Smooth muscle cell (in vitro differentiated cells): ENCODE data around the gene PHLDA1. TPM values are rescaled to one million over a fixed set of nuclear protein-coding genes. Genes with fewer than 3 reads are reported as not detected.

Source experiments
- DNase-seq: peaks from one replicate; lab custom pipeline; 2025; ENCODE audit not compliant: unreplicated experiment; lab: John Stamatoyannopoulos, UW
- H2AFZ ChIP-seq: fragments of 200-600 bp; sonication (generic); 2 replicates; pipeline ENCODE4 v1.6.0; 2016; ENCODE audit warnings: antibody characterized with exemption, low read depth, mild to moderate bottlenecking
- H3F3A ChIP-seq: fragments of 200-600 bp; sonication (generic); 2 replicates; pipeline ENCODE4 v1.6.0; 2017; ENCODE audit warnings: antibody characterized with exemption, low read depth
- H3K27ac ChIP-seq: fragments of 200-600 bp; sonication (generic); 2 replicates; pipeline ENCODE4 v1.5.1; 2016; ENCODE audit warnings: low read depth, mild to moderate bottlenecking
- H3K27me3 ChIP-seq: fragments of 200-600 bp; sonication (generic); 2 replicates; pipeline ENCODE4 v1.6.1; 2016; ENCODE audit warnings: low read depth, mild to moderate bottlenecking
- H3K36me3 ChIP-seq: fragments of 200-600 bp; sonication (generic); 2 replicates; pipeline ENCODE4 v1.5.1; 2016; ENCODE audit warnings: low read depth
- H3K4me1 ChIP-seq: fragments of 200-600 bp; sonication (generic); 2 replicates; pipeline ENCODE4 v1.5.1; 2016; ENCODE audit warnings: low read depth
- H3K4me2 ChIP-seq: fragments of 200-600 bp; sonication (generic); 2 replicates; pipeline ENCODE4 v1.6.0; 2016; ENCODE audit warnings: mild to moderate bottlenecking
- H3K4me3 ChIP-seq: fragments of 200-600 bp; sonication (generic); 2 replicates; pipeline ENCODE4 v1.5.1; 2016; ENCODE audit warnings: mild to moderate bottlenecking
- H3K79me2 ChIP-seq: fragments of 200-600 bp; sonication (generic); 2 replicates; pipeline ENCODE4 v1.6.0; 2016; ENCODE audit warnings: low read depth, mild to moderate bottlenecking
- H3K9ac ChIP-seq: fragments of 200-600 bp; sonication (generic); 2 replicates; pipeline ENCODE4 v1.6.0; 2016; ENCODE audit warnings: low read depth
- H3K9me3 ChIP-seq: fragments of 200-600 bp; sonication (generic); replicated peaks from 2 replicates; pipeline ENCODE4 v1.5.1; 2016; ENCODE audit warnings: low read depth
- H4K20me1 ChIP-seq: fragments of 200-600 bp; sonication (generic); 2 replicates; pipeline ENCODE4 v1.6.0; 2016; ENCODE audit warnings: low read depth
- WGBS: methylation state at CpG from one replicate; pipeline ENCODE4 v1.1.7; 2016; ENCODE audit warnings: low lambda C conversion rate; 5-methylcytosine and 5-hydroxymethylcytosine counted together
- polyA plus RNA-seq: library from polyadenylated mRNA; unstranded; fragments of >200 nt; fragmentation: Nextera tagmentation; extraction: Ambion mirVana; gene quantifications from 2 replicates; pipeline ENCODE4 v1.2.1, GENCODE V29; 2016
- total RNA-seq: library from RNA; depleted of rRNA; stranded (reverse); fragments of >200 nt; gene quantifications from 2 replicates; pipeline ENCODE4 v1.2.3, GENCODE V29; 2014
- TF ChIP-seq, protein P1 (sequence below): fragments of 200-600 bp; sonication (generic); IDR thresholded peaks from 2 replicates; pipeline ENCODE4 v1.5.1; 2017; ENCODE audit warnings: borderline replicate concordance, mild to moderate bottlenecking, antibody characterized with exemption; ENCODE audit not compliant: insufficient read depth, poor library complexity, severe bottlenecking

PHLDA1 gene
- total and polyA plus RNA-seq, 2 experiments from 2014 or later: 70.2 to 88.6 TPM

DNA sequence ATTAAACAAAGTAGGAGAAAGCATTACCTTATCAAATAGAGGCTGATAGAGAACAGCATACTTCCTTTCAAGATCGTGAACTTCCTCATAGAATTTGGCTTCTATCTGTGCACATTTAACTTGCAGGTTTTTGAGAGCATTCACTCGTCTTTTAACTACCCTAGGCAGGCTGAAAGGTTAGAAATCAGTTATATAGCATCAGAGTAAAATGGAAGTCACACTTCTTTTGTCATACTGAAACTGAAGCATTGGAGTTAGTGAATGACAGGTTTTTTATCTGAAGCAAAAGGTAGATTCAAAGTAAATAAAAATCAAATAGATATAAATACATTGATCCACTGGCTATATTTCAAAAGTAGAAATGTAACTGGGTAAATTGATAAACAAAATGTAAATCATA, 28.5 kb upstream of the PHLDA1 start:
- Histone ChIP-seq H3K27ac (no peak overlapping the region), H3K27me3 (no peaks in the 10 kb centered on the region)
- 83% methylated on average over 2 of the region's 2 CpGs for WGBS

DNA sequence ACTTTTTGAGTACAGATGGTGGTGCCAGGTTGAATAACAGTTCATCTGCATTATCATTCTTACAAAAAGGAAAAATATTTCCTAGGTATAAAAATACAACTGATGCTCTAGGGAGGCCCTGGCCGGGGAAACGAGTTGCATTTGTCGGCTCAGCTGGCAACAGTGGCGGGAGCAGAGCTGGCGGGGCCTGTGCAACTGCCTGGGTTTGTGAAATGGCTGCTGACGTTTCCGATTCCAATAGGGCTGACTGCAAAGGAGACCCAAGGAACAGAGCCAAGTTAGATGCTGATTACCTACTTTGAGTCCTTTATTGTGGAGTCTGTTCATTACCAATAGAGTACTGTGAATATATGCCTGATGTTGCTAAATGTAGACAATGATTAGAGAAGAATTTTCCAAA, 25.8 kb upstream of the PHLDA1 start:
- Histone ChIP-seq H3K9ac (no peak overlapping the region), H3K79me2 (peaks cover 71% of the 10 kb centered on the region), H3K27me3 (no peaks in the 10 kb centered on the region), H2AFZ (no peak overlapping the region), H3K4me1 (no peaks in the 10 kb centered on the region), H3K36me3 (peaks cover 41% of the 10 kb centered on the region), H3K27ac (no peak overlapping the region), H3K4me3 (no peak overlapping the region), H4K20me1 (peaks cover 62% of the 10 kb centered on the region), H3K4me2 (no peak overlapping the region), H3F3A (peaks cover 6% of the 10 kb centered on the region), H3K9me3 (no peaks in the 10 kb centered on the region)
- 96% methylated on average over 7 of the region's 7 CpGs for whole genome bisulfite sequencing
- TF ChIP-seq, protein P1, sequence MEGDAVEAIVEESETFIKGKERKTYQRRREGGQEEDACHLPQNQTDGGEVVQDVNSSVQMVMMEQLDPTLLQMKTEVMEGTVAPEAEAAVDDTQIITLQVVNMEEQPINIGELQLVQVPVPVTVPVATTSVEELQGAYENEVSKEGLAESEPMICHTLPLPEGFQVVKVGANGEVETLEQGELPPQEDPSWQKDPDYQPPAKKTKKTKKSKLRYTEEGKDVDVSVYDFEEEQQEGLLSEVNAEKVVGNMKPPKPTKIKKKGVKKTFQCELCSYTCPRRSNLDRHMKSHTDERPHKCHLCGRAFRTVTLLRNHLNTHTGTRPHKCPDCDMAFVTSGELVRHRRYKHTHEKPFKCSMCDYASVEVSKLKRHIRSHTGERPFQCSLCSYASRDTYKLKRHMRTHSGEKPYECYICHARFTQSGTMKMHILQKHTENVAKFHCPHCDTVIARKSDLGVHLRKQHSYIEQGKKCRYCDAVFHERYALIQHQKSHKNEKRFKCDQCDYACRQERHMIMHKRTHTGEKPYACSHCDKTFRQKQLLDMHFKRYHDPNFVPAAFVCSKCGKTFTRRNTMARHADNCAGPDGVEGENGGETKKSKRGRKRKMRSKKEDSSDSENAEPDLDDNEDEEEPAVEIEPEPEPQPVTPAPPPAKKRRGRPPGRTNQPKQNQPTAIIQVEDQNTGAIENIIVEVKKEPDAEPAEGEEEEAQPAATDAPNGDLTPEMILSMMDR: no peak
- DNase-seq: no peak

More for the DNA sequence above, 28.5 kb upstream of the PHLDA1 start:
- Histone ChIP-seq H3K36me3 (peaks cover 26% of the 10 kb centered on the region), H3K9ac (no peak overlapping the region), H2AFZ (no peak overlapping the region), H3K4me2 (no peak overlapping the region), H3K9me3 (peaks cover 7% of the 10 kb centered on the region), H3K4me3 (no peak overlapping the region), H3K4me1 (no peaks in the 10 kb centered on the region), H3K79me2 (peaks cover 81% of the 10 kb centered on the region), H3F3A (no peaks in the 10 kb centered on the region), H4K20me1 (peaks cover 80% of the 10 kb centered on the region)
- DNase-seq: no peak
- TF ChIP-seq, protein P1: no peak

DNA sequence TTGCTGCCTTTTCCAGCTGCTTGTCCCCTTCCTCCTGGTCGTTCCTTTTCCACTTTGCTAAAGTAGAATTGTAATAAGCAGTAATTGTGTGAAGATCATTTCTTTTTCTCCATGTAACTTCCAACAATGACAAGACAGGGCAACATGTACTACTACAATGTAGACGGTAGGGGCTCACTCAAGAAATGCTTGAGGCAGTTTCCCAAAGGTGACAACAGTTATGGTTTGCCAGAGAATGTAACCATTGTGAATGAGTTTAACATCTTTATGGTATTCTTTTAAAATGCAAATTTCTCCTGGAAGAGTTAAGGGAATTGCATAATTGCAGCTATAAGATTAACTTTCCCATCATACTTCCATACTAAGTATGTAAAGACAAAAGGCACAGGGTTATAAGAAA, 23.8 kb upstream of the PHLDA1 start:
- no peak for DNase-seq
- peaks cover 46% of the 10 kb centered on the region for H3K36me3 ChIP-seq
- no peak overlapping the region for H3K4me2 ChIP-seq
- H3K79me2 ChIP-seq: peaks cover 52% of the 10 kb centered on the region
- TF ChIP-seq, protein P1: no peak
- H2AFZ ChIP-seq: no peak overlapping the region
- H3K9me3 ChIP-seq: no peaks in the 10 kb centered on the region
- H3K4me3 ChIP-seq: no peak overlapping the region
- no peaks in the 10 kb centered on the region for H3K27me3 ChIP-seq
- H4K20me1 ChIP-seq: peaks cover 57% of the 10 kb centered on the region
- H3K9ac ChIP-seq: no peak overlapping the region
- H3K27ac ChIP-seq: no peak overlapping the region
- peaks cover 6% of the 10 kb centered on the region for H3F3A ChIP-seq
- WGBS: 62% methylated on average over 2 of the region's 2 CpGs
- H3K4me1 ChIP-seq: no peaks in the 10 kb centered on the region

DNA sequence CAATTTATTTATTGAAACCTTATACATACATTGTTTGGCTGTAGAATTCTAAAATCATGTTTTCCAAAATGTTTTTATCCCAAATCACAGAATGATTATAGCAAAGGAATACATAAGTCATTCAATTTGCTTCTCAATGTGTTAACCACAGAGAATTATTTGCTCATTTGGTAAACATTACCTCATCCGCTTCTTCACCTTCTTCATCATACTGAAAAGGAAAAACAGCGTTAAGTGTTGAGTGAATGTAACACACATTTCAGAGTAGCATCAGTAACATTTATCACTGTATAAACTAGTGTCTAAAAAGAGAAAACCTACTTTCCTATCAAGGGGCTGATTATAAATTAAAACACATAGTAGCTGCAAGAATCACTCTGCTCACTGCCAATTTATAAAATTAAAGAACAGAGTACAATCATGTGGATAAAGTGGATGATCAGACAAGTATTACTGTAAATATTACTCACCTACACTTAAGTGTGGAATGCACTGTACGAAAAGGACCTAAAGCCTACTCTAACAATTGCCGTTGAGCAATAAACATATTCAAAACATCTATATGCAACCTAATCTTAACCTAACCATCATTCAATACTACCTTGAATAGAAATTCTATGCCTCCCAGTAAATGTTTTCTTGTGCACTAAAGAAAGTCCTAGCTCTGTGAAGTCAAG, 18.1 kb upstream of the PHLDA1 start:
- Histone ChIP-seq H3K79me2 (peaks cover 14% of the 10 kb centered on the region), H3K9ac (no peak overlapping the region), H2AFZ (no peak overlapping the region), H4K20me1 (peaks cover 23% of the 10 kb centered on the region), H3K36me3 (peaks cover 55% of the 10 kb centered on the region), H3F3A (peaks cover 21% of the 10 kb centered on the region), H3K27ac (no peak overlapping the region), H3K4me1 (no peaks in the 10 kb centered on the region), H3K4me2 (no peak overlapping the region), H3K9me3 (no peaks in the 10 kb centered on the region), H3K27me3 (no peaks in the 10 kb centered on the region), H3K4me3 (no peak overlapping the region)
- over 99% methylated on average over 4 of the region's 4 CpGs for WGBS
- no peak for DNase-seq
- TF ChIP-seq, protein P1: no peak
